AG09319 (cell line): ENCODE results near the gene LRRK1.

Experiments
- DNase-seq: peaks from one replicate; pipeline ENCODE4 v3.0.0-alpha.2; 2010; ENCODE audit warnings: low read depth; ENCODE audit errors: extremely low read depth
- CTCF ChIP-seq: IDR thresholded peaks from 2 replicates; pipeline ENCODE4 v1.5.1; 2011; ENCODE audit warnings: low read depth, mild to moderate bottlenecking, inconsistent platforms, low read length, moderate library complexity

Gene LRRK1

GRCh38 chr15:101022306-101022705 lies 103.1 kb downstream of the LRRK1 start:
- no peak for DNase-seq
- TF ChIP-seq CTCF = no peak

- no peak for DNase-seq
- no peak for TF ChIP-seq CTCF
These were observed 103.7 kb downstream of the LRRK1 start for GRCh38 chr15:101022876-101023275.

- no peak for TF ChIP-seq CTCF
- no peak for DNase-seq
These were observed 104.4 kb downstream of the LRRK1 start for GRCh38 chr15:101023501-101024072.

- DNase-seq = no peak
- no peak for TF ChIP-seq CTCF
These were observed 105.0 kb downstream of the LRRK1 start for GRCh38 chr15:101024073-101024695.

- TF ChIP-seq CTCF = no peak
- DNase-seq = no peak
These were observed 105.7 kb downstream of the LRRK1 start for GRCh38 chr15:101024706-101025500.

GRCh38 chr15:101025501-101025885 lies 106.3 kb downstream of the LRRK1 start:
- TF ChIP-seq CTCF = no peak
- DNase-seq = no peak
